Activated B cell treated with CpG ODN at 0.5 μM for 24 hours (primary cell): ENCODE results near the gene CAMTA1. TPM values are rescaled to one million over a fixed set of nuclear protein-coding genes. Genes with fewer than 3 reads are reported as not detected.

Source experiments
- ATAC-seq: fragments of 200-7000 bp; cut with Tn5 transposase; one replicate; pipeline ENCODE4 v1.10.0; 2021; ENCODE audit warnings: low read depth, mild to moderate bottlenecking, moderate library complexity
- CTCF ChIA-PET: fragments of 350-600 bp; sonication (Branson Sonifier 250); formaldehyde crosslinking; loops from one replicate; lab custom pipeline; 2021; ENCODE audit warnings: antibody characterized with exemption; lab: Charles Lee
- POLR2A ChIA-PET: fragments of 350-600 bp; sonication (Branson Sonifier 250); formaldehyde crosslinking; loops from one replicate; lab custom pipeline; 2021; ENCODE audit warnings: antibody characterized with exemption; lab: Charles Lee
- DNase-seq: peaks from one replicate; pipeline ENCODE4 v3.0.0; 2022
- H3K27ac Mint-ChIP-seq: one replicate; pipeline ENCODE4 v1.8.0; 2020; ENCODE audit warnings: mixed read lengths
- H3K27me3 Mint-ChIP-seq: one replicate; pipeline ENCODE4 v1.8.0; 2021; ENCODE audit warnings: mixed read lengths
- H3K36me3 Mint-ChIP-seq: one replicate; pipeline ENCODE4 v1.8.0; 2021; ENCODE audit warnings: low read depth, mixed read lengths
- H3K4me1 Mint-ChIP-seq: one replicate; pipeline ENCODE4 v1.8.0; 2021; ENCODE audit warnings: mixed read lengths
- H3K4me3 Mint-ChIP-seq: one replicate; pipeline ENCODE4 v1.8.0; 2020; ENCODE audit warnings: mild to moderate bottlenecking, mixed read lengths
- H3K9me3 Mint-ChIP-seq: one replicate; pipeline ENCODE4 v1.8.0; 2020; ENCODE audit warnings: mixed read lengths
- intact Hi-C: fragments of 100-400 bp; cut with micrococcal nuclease; formaldehyde crosslinking; loops from one replicate; pipeline ENCODE4 v1.15.1; 2024
- total RNA-seq: library from RNA; stranded (reverse); gene quantifications from 2 replicates; pipeline ENCODE4 v1.2.3, GENCODE V29; 2022
- TF ChIP-seq, protein P1 (sequence below): fragments of 200-600 bp; IDR thresholded peaks from one replicate; pipeline ENCODE4 v1.8.0; 2022; ENCODE audit warnings: antibody characterized with exemption, mild to moderate bottlenecking

Gene CAMTA1
- total RNA-seq, 1 donor from 2014 or later: 49.8 TPM

DNA sequence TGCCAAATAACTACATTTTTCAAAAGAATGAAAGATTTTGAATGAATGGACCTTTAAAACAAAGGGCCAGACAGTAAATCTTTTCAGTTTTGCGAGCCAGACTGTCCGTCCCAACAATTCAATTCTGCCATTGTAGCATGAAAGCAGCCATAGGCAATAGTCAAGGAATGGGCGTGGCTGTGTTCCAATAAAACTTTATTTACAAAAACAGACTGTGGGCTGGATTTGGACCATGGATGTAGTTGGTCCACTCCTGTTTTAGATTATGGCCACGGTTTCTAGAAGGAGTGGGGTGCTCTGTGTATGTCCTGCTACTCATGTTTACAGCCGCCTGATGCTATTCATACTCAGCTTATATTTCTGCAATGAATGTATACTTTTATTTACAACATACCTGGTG lies 474.7 kb downstream of the CAMTA1 start:
- Mint-ChIP-seq H3K4me3 (no peak overlapping the region), H3K27ac (no peak overlapping the region), H3K27me3 (peaks cover 7% of the 10 kb centered on the region), H3K9me3 (no peaks in the 10 kb centered on the region), H3K4me1 (no peaks in the 10 kb centered on the region), H3K36me3 (no peaks in the 10 kb centered on the region)
- intact Hi-C loops: no loop called here
- ChIA-PET POLR2A (no interaction called here), CTCF (no interaction called here)
- TF ChIP-seq, protein P1, sequence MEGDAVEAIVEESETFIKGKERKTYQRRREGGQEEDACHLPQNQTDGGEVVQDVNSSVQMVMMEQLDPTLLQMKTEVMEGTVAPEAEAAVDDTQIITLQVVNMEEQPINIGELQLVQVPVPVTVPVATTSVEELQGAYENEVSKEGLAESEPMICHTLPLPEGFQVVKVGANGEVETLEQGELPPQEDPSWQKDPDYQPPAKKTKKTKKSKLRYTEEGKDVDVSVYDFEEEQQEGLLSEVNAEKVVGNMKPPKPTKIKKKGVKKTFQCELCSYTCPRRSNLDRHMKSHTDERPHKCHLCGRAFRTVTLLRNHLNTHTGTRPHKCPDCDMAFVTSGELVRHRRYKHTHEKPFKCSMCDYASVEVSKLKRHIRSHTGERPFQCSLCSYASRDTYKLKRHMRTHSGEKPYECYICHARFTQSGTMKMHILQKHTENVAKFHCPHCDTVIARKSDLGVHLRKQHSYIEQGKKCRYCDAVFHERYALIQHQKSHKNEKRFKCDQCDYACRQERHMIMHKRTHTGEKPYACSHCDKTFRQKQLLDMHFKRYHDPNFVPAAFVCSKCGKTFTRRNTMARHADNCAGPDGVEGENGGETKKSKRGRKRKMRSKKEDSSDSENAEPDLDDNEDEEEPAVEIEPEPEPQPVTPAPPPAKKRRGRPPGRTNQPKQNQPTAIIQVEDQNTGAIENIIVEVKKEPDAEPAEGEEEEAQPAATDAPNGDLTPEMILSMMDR: no peak
- DNase-seq (no peak), ATAC-seq (no peak)

DNA sequence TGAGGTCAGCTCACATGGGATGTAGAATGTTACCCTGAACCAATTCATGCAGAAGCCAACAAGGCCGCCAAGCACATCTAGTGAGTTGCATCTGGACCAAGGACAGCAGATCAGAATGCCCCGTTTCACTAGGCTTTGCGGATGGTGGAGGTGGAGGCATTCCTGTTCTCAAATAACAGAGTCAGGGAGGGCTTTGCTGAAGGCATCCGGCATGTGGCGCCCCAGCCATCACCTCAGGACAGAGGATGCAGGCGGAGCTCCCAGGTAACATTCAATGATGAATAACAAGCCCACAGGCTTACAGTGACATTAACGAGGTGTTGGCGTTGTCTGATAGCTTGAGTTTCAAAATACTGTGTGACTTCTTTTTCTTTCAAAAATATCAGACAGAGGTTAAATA lies 476.2 kb downstream of the CAMTA1 start:
- DNase-seq (no peak), ATAC-seq (no peak)
- no peaks in the 10 kb centered on the region for H3K9me3 Mint-ChIP-seq
- ChIA-PET CTCF (no interaction called here), POLR2A (no interaction called here)
- H3K4me3 Mint-ChIP-seq: no peak overlapping the region
- H3K27ac Mint-ChIP-seq: no peak overlapping the region
- no peaks in the 10 kb centered on the region for H3K4me1 Mint-ChIP-seq
- TF ChIP-seq, protein P1: no peak
- no peaks in the 10 kb centered on the region for H3K36me3 Mint-ChIP-seq
- intact Hi-C loops: no loop called here
- H3K27me3 Mint-ChIP-seq: peaks cover 9% of the 10 kb centered on the region

DNA sequence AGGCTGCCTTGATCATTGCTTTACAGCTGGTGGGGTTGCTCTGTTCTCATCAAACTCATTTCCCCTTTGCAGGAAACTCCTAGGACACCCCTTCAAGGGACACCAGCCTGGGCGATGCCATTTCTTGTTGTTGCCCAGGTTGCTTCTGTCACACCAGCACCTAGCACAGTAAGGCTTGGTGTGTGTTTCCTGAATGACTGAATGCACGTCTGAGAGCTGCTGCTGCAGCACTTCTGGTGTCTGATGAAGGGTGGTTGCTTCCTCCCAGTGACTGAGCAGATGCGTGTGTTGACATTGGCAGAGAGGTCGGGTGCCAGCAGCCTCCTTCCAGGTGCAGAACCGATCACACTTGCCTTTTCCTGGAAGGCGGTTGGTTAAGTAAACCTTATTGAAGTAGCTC lies 477.4 kb downstream of the CAMTA1 start:
- H3K4me3 Mint-ChIP-seq: no peak overlapping the region
- POLR2A ChIA-PET: no interaction called here
- intact Hi-C loops: no loop called here
- no peaks in the 10 kb centered on the region for H3K9me3 Mint-ChIP-seq
- CTCF ChIA-PET: no interaction called here
- DNase-seq (no peak), ATAC-seq (no peak)
- no peaks in the 10 kb centered on the region for H3K36me3 Mint-ChIP-seq
- no peak overlapping the region for H3K27ac Mint-ChIP-seq
- TF ChIP-seq, protein P1: no peak
- H3K27me3 Mint-ChIP-seq: peaks cover 14% of the 10 kb centered on the region
- H3K4me1 Mint-ChIP-seq: no peaks in the 10 kb centered on the region

DNA sequence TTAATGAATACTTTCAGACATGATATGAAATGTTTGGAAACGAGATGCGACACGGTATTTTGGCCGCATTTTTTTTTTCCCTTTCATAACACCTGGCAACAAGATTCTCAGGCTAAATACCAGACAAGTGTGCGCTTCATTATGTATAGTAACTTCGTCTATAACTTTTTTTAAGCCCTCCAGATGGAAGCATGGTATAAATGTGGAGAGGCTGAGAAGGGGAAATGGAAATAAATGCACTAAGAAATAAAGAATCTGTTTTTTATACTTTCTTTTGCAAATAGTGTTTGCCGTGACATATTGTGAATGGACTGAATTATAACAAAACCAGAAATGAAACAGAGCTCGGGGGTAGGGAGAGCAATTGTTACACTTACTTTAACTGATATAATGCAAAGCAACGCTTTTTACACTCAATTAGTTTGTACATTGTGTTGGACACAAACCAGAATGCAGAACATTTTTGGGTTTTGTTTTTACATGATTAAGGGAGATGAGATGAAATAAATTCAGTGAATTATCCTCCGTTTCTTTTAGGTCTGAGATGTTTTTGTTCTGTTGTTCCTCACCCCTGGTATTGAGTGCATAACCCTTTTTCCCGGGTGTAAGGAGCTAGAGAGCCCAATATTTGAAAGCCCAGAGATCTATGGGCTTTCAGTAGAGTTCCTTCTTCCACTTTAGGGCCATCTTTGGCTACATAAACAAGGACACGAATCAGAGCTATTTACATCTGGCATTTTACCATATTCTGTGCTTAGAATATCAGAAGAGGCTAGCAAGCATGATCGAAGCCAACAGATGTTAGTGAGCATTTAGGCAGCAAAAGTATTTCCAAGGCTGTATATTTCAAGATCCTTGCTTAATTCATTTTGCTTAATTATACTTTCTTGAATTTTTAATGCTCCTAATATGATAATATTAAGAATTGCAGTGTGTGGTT lies 478.0 kb downstream of the CAMTA1 start:
- H3K27me3 Mint-ChIP-seq: peaks cover 14% of the 10 kb centered on the region
- DNase-seq (no peak), ATAC-seq (no peak)
- no peak overlapping the region for H3K4me3 Mint-ChIP-seq
- ChIA-PET CTCF (no interaction called here), POLR2A (no interaction called here)
- TF ChIP-seq, protein P1: no peak
- H3K27ac Mint-ChIP-seq: no peak overlapping the region
- intact Hi-C loops: no loop called here
- no peaks in the 10 kb centered on the region for H3K36me3 Mint-ChIP-seq
- peaks cover 3% of the 10 kb centered on the region for H3K9me3 Mint-ChIP-seq
- H3K4me1 Mint-ChIP-seq: no peaks in the 10 kb centered on the region

DNA sequence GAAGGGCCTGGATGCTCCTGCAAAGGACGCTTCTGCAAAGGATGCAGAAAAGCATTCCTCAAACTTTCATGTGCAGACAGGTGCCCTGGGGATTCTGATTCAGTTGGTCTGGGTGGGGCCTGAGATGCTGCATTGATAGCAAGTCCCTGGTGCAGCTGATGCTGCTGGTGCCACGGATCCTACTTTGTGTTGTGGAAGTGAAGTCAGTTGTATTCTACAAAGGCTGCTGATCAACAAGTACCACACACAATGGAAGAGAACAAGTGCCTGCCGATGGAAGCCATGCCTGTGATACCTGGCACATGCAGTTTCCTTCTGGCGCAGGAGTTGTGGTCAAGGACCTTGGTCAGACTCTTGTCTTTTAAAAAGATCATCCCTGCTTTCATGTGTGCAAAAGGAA lies 478.8 kb downstream of the CAMTA1 start:
- ChIA-PET POLR2A (no interaction called here), CTCF (no interaction called here)
- H3K9me3 Mint-ChIP-seq: peaks cover 8% of the 10 kb centered on the region
- intact Hi-C loops: no loop called here
- no peak for DNase-seq
- TF ChIP-seq, protein P1: no peak
- no peak overlapping the region for H3K27ac Mint-ChIP-seq
- H3K27me3 Mint-ChIP-seq: peaks cover 14% of the 10 kb centered on the region
- H3K36me3 Mint-ChIP-seq: no peaks in the 10 kb centered on the region
- no peak overlapping the region for H3K4me3 Mint-ChIP-seq
- H3K4me1 Mint-ChIP-seq: no peaks in the 10 kb centered on the region
- no peak for ATAC-seq
